ENCODE measurements around the gene KCTD18. TPM values are rescaled to one million over a fixed set of nuclear protein-coding genes. Genes with fewer than 3 reads are reported as not detected.

The KCTD18 gene
- polyA plus RNA-seq, 1 donor (not counting 4 experiments of a cell fraction or from before 2014, with no cell fraction given) = 10.9 TPM

DNA sequence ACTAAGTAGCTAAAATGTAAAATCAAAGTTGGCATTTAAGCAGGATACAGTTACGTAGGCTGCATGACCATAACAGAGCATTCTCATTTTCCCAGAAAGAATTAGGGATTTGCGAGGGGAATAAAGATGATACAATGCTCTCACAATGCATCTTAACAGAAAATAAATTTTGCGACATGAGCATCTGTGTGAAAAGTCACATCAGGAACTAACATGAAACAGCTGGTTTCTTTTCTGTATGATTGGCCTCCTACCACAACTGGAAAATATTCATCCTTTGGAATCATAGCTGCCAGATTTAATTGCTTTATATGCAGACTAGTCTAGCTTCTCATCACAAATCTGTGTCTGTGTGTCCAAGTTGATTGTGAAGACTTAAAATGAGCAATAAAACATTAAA is 66.0 kb downstream of the KCTD18 start:
- Histone ChIP-seq H3K9me3 (ENCODE audit: control insufficient read depth, low read depth, low read length) (no peaks in the 10 kb centered on the region), H3K9me1 (ENCODE audit: control insufficient read depth, extremely low read depth, insufficient read depth, low read length) (no peaks in the 10 kb centered on the region), H3K4me3 (ENCODE audit: control insufficient read depth in 2 of 3, extremely low read depth in 1 of 3, insufficient read depth in 2 of 3, low read depth in 1 of 3, low read length in 3 of 3) (no peak overlapping the region), H3K27me3 (ENCODE audit: control insufficient read depth, extremely low read depth, insufficient read depth, low read length) (no peaks in the 10 kb centered on the region), H3K9ac (ENCODE audit: control insufficient read depth, extremely low read depth, insufficient read depth, low read length) (no peak overlapping the region), H3K36me3 (ENCODE audit: control insufficient read depth in 2 of 2, extremely low read depth in 1 of 2, insufficient read depth in 2 of 2, low read length in 2 of 2) (peaks cover 12 to 16% of the 10 kb centered on the region in 2 experiments), H3K79me2 (ENCODE audit: control insufficient read depth, insufficient read depth, low read length) (no peaks in the 10 kb centered on the region), H3K4me2 (ENCODE audit: control insufficient read depth, extremely low read depth, insufficient read depth, low read depth, low read length) (no peak overlapping the region), H3K27ac (ENCODE audit: control insufficient read depth, insufficient read depth, low read length) (no peak overlapping the region), H4K20me1 (ENCODE audit: control insufficient read depth, extremely low read depth, insufficient read depth, low read length) (no peaks in the 10 kb centered on the region), H2AFZ (ENCODE audit: control insufficient read depth, low read length) (no peak overlapping the region), H3K4me1 (ENCODE audit: control insufficient read depth, extremely low read depth, insufficient read depth, low read length) (no peaks in the 10 kb centered on the region)
- TF ChIP-seq CTCF (optimal IDR thresholded peaks at IDR 0.05 in 1 of 3, IDR thresholded peaks at IDR 0.05 in 1 of 3, conservative IDR thresholded peaks at IDR 0.05 in 1 of 3; ENCODE audit: extremely low read depth in 1 of 3, insufficient read depth in 2 of 3, low read length in 3 of 3) (no peak), EZH2 (IDR thresholded peaks at IDR 0.05; ENCODE audit: low read length) (no peak)
- dilution Hi-C loops (cut with MboI; ENCODE audit: extremely low pct_ligation_motif_present, low sequenced_read_pairs) = no loop called here
- no peak for FAIRE-seq
- no peak for DNase-seq (ENCODE audit: low read depth, low spot score)

- Histone ChIP-seq H2AFZ (ENCODE audit: control insufficient read depth, low read length) (no peak overlapping the region), H4K20me1 (ENCODE audit: control insufficient read depth, extremely low read depth, insufficient read depth, low read length) (no peaks in the 10 kb centered on the region), H3K4me1 (ENCODE audit: control insufficient read depth, extremely low read depth, insufficient read depth, low read length) (no peaks in the 10 kb centered on the region), H3K4me2 (ENCODE audit: control insufficient read depth, extremely low read depth, insufficient read depth, low read depth, low read length) (no peak overlapping the region), H3K27me3 (ENCODE audit: control insufficient read depth, extremely low read depth, insufficient read depth, low read length) (no peaks in the 10 kb centered on the region), H3K27ac (ENCODE audit: control insufficient read depth, insufficient read depth, low read length) (no peak overlapping the region), H3K9me1 (ENCODE audit: control insufficient read depth, extremely low read depth, insufficient read depth, low read length) (no peaks in the 10 kb centered on the region), H3K9ac (ENCODE audit: control insufficient read depth, extremely low read depth, insufficient read depth, low read length) (no peak overlapping the region), H3K79me2 (ENCODE audit: control insufficient read depth, insufficient read depth, low read length) (no peaks in the 10 kb centered on the region), H3K4me3 (ENCODE audit: control insufficient read depth in 2 of 3, extremely low read depth in 1 of 3, insufficient read depth in 2 of 3, low read depth in 1 of 3, low read length in 3 of 3) (no peak overlapping the region), H3K36me3 (ENCODE audit: control insufficient read depth in 2 of 2, extremely low read depth in 1 of 2, insufficient read depth in 2 of 2, low read length in 2 of 2) (peaks cover 13 to 16% of the 10 kb centered on the region in 2 experiments), H3K9me3 (ENCODE audit: control insufficient read depth, low read depth, low read length) (no peaks in the 10 kb centered on the region)
- TF ChIP-seq EZH2 (IDR thresholded peaks at IDR 0.05; ENCODE audit: low read length) (no peak), CTCF (optimal IDR thresholded peaks at IDR 0.05 in 1 of 3, IDR thresholded peaks at IDR 0.05 in 1 of 3, conservative IDR thresholded peaks at IDR 0.05 in 1 of 3; ENCODE audit: extremely low read depth in 1 of 3, insufficient read depth in 2 of 3, low read length in 3 of 3) (no peak)
- FAIRE-seq (no peak), DNase-seq (ENCODE audit: low read depth, low spot score) (no peak)
- dilution Hi-C loops (cut with MboI; ENCODE audit: extremely low pct_ligation_motif_present, low sequenced_read_pairs) = no loop called here
Measured at GRCh38 chr2:200443376-200443775, 66.5 kb downstream of the KCTD18 start.

Measured in keratinocyte (primary cell).